Aorta (tissue), 5 donors: Measurements from ENCODE around the gene RNF208. TPM values are rescaled to one million over a fixed set of nuclear protein-coding genes. Genes with fewer than 3 reads are reported as not detected.
A peak's percentile ranks its signal among the peaks of the same experiment; 100 is the strongest.

Experiments
- ATAC-seq: fragments of 200-7000 bp; cut with Tn5 transposase; one replicate; pipeline ENCODE4 v1.9.1; 2022; ENCODE audit warnings: moderate library complexity; ENCODE audit not compliant: low FRiP score
- DNase-seq, 2 donors: peaks; one replicate each; pipeline ENCODE4 v3.0.0-alpha.2; 2020
- H3K27ac ChIP-seq, 2 donors: one replicate each; pipeline ENCODE4 v1.5.1; 2013; ENCODE audit warnings: low read length in 2 of 2, mild to moderate bottlenecking in 2 of 2, moderate library complexity in 2 of 2, control low read depth in 1 of 2, inconsistent platforms in 1 of 2, low read depth in 1 of 2
- H3K27me3 ChIP-seq, 2 donors: one replicate each; pipeline ENCODE4 v1.6.1; 2013; ENCODE audit warnings: control low read depth in 1 of 2, low read length in 1 of 2, mild to moderate bottlenecking in 1 of 2, moderate library complexity in 1 of 2; ENCODE audit not compliant: insufficient read depth in 2 of 2, control insufficient read depth in 1 of 2
- H3K36me3 ChIP-seq, 2 donors: one replicate each; pipeline ENCODE4 v1.6.1; 2013; ENCODE audit warnings: control low read depth in 1 of 2, low read length in 1 of 2, mild to moderate bottlenecking in 1 of 2; ENCODE audit not compliant: insufficient read depth in 2 of 2, control insufficient read depth in 1 of 2
- H3K4me1 ChIP-seq, 2 donors: one replicate each; pipeline ENCODE4 v1.6.1; 2013; ENCODE audit warnings: low read length in 2 of 2, control low read depth in 1 of 2, mild to moderate bottlenecking in 1 of 2, moderate library complexity in 1 of 2; ENCODE audit not compliant: insufficient read depth in 2 of 2, control insufficient read depth in 1 of 2
- H3K4me3 ChIP-seq, 2 donors: one replicate each; pipeline ENCODE4 v1.5.1; 2013; ENCODE audit warnings: low read length in 2 of 2, control low read depth in 1 of 2, mild to moderate bottlenecking in 1 of 2
- H3K9me3 ChIP-seq: one replicate; pipeline ENCODE4 v1.6.1; 2013; ENCODE audit warnings: mild to moderate bottlenecking, low read length; ENCODE audit not compliant: control insufficient read depth
- WGBS, 2 donors: extraction: QIAGEN DNeasy Blood & Tissue Kit; methylation state at CpG; one replicate each; pipeline ENCODE4 v1.1.7; 2013; 5-methylcytosine and 5-hydroxymethylcytosine counted together
- intact Hi-C, 2 donors: fragments of 100-400 bp; cut with DNase I; formaldehyde crosslinking; loops; one replicate each; pipeline versions ENCODE4 v1.14.2 to v1.15.0; 2022
- polyA plus RNA-seq, 2 donors: library from polyadenylated mRNA; stranded (reverse); fragments of 200-250 nt; gene quantifications; one replicate each; pipeline ENCODE4 v1.2.3, GENCODE V29; 2013
- total RNA-seq, 2 donors: library from RNA; stranded (reverse); fragmentation: NEBNext Ultra II Directional; extraction: Animal tissue kit (Norgen Biotek cat#: 25700); gene quantifications; one replicate each; pipeline ENCODE4 v1.2.1, GENCODE V29; 2021
- donor health status: healthy with polysubstance abuse.
- donor health status: Bipolar disorder and iron deficiency.
- donor health status: DM: no; HTN: no; CAD: no.
- donor health status: DM: no; HTN: no; CAD: no.
- donor health status: DM: yes; HTN: yes; CAD: no.

Gene RNF208
- total and polyA plus RNA-seq, 4 donors, result 2.2 to 11.8 (median 3.1) TPM

- intact Hi-C loops, result loop anchor here in 1 of 2 donors (5.0 kb wide), 1 partner anchor 104 kb away; no protein-coding TSS in a partner anchor
- Histone ChIP-seq H3K4me1 (no peaks in the 10 kb centered on the region), H3K27ac (no peak overlapping the region), H3K9me3 (no peaks in the 10 kb centered on the region), H3K4me3 (no peak overlapping the region), H3K36me3 (no peaks in the 10 kb centered on the region), H3K27me3 (no peaks in the 10 kb centered on the region)
- ATAC-seq (no peak), DNase-seq (no peak)
- 73 to 74% methylated on average over 18 of the region's 18 CpGs for WGBS, 2 donors
These were observed 4.5 kb upstream of the RNF208 start for GRCh38 chr9:137226338-137227053.

- Histone ChIP-seq H3K27ac (no peak overlapping the region), H3K36me3 (no peaks in the 10 kb centered on the region), H3K27me3 (no peaks in the 10 kb centered on the region), H3K4me1 (no peaks in the 10 kb centered on the region), H3K4me3 (no peak overlapping the region), H3K9me3 (no peaks in the 10 kb centered on the region)
- intact Hi-C loops, result loop anchor here in 1 of 2 donors (5.0 kb wide), 1 partner anchor 104 kb away; no protein-coding TSS in a partner anchor
- WGBS, 2 donors, result 77 to 84% methylated on average over 15 to 21 of the region's 21 CpGs
- DNase-seq (no peak), ATAC-seq (no peak)
These were observed 3.8 kb upstream of the RNF208 start for GRCh38 chr9:137225699-137226331.

- Histone ChIP-seq H3K4me3 (no peak within 1 kb of the TSS), H3K27ac (peak within 1 kb of the TSS in 1 of 2 donors; percentile 77), H3K27me3 (no peaks in the 10 kb centered on the region), H3K4me1 (no peaks in the 10 kb centered on the region), H3K9me3 (no peaks in the 10 kb centered on the region), H3K36me3 (no peaks in the 10 kb centered on the region)
- no peak for ATAC-seq
- 51 to 54% methylated on average over 21 to 23 of the region's 23 CpGs for WGBS, 2 donors
- DNase-seq, result no peak
- intact Hi-C loops, result loop anchor here in 1 of 2 donors (5.0 kb wide), 1 partner anchor 103 kb away; no protein-coding TSS in a partner anchor
These were observed 3.0 kb upstream of the RNF208 start, which contains the start of gene CYSRT1 for GRCh38 chr9:137224830-137225694. Gene CYSRT1, plus strand, starts transcription at chr9:137225174. Its CDS starts 448 bp downstream, at chr9:137225622.

GRCh38 chr9:137223078-137223970 lies 1.3 kb upstream of the RNF208 start:
- H3K27ac ChIP-seq, result peak overlapping the region; percentile 8 to 77
- DNase-seq, result peak; percentile 98 to 99
- H3K4me1 ChIP-seq, result no peaks in the 10 kb centered on the region
- no peaks in the 10 kb centered on the region for H3K36me3 ChIP-seq
- no peaks in the 10 kb centered on the region for H3K27me3 ChIP-seq
- 1 to 2% methylated on average over 51 to 63 of the region's 63 CpGs for WGBS, 2 donors
- peak; percentile 95 for ATAC-seq
- no peaks in the 10 kb centered on the region for H3K9me3 ChIP-seq
- peak overlapping the region; percentile 36 to 75 for H3K4me3 ChIP-seq
- intact Hi-C loops, result no loop called here

GRCh38 chr9:137221506-137222111 lies 431 bp downstream of the RNF208 start:
- DNase-seq (no peak), ATAC-seq (no peak)
- H3K36me3 ChIP-seq, result no peaks in the 10 kb centered on the region
- H3K4me3 ChIP-seq, result peak overlapping the region; percentile 3 to 40
- no peaks in the 10 kb centered on the region for H3K27me3 ChIP-seq
- H3K4me1 ChIP-seq, result no peaks in the 10 kb centered on the region
- no peak overlapping the region for H3K27ac ChIP-seq
- no peaks in the 10 kb centered on the region for H3K9me3 ChIP-seq
- intact Hi-C loops, result no loop called here
- WGBS, 2 donors, result 8 to 9% methylated on average over 39 to 61 of the region's 61 CpGs

GRCh38 chr9:137221095-137221505 lies 940 bp downstream of the RNF208 start:
- H3K4me3 ChIP-seq, result no peak overlapping the region

GRCh38 chr9:137220317-137221094 lies 1.5 kb downstream of the RNF208 start:
- no peak overlapping the region for H3K4me3 ChIP-seq
- H3K4me1 ChIP-seq, result no peaks in the 10 kb centered on the region
- no peaks in the 10 kb centered on the region for H3K27me3 ChIP-seq
- H3K9me3 ChIP-seq, result no peaks in the 10 kb centered on the region
- ATAC-seq (no peak), DNase-seq (no peak)
- WGBS, 2 donors, result 93 to 94% methylated on average over 51 to 52 of the region's 52 CpGs
- H3K36me3 ChIP-seq, result no peaks in the 10 kb centered on the region
- intact Hi-C loops, result no loop called here
- no peak overlapping the region for H3K27ac ChIP-seq

More at GRCh38 chr9:137221095-137221505, 940 bp downstream of the RNF208 start:
- Histone ChIP-seq H3K9me3 (no peaks in the 10 kb centered on the region), H3K27ac (no peak overlapping the region), H3K27me3 (no peaks in the 10 kb centered on the region), H3K36me3 (no peaks in the 10 kb centered on the region), H3K4me1 (no peaks in the 10 kb centered on the region)
- intact Hi-C loops, result no loop called here
- DNase-seq, result no peak
- WGBS, 2 donors, result 90% methylated on average over 9 to 14 of the region's 14 CpGs
- no peak for ATAC-seq
